AG04449 (cell line): Measurements from ENCODE around the gene RPH3AL.
"Not testable (repeated sequence)": the region's sequence is repeated elsewhere in the genome, so short reads cannot be mapped to it uniquely, and the experiment has no call there.

Experiments
- CTCF ChIA-PET: fragments of 350-600 bp; formaldehyde crosslinking; extraction: SDS; loops from one replicate; lab custom pipeline; 2021; ENCODE audit warnings: antibody characterized with exemption; lab: Yijun Ruan, JAX
- POLR2A ChIA-PET: fragments of 400-600, 350-600 bp; formaldehyde crosslinking; extraction: SDS; loops from one replicate; lab custom pipeline; 2020; ENCODE audit warnings: antibody characterized with exemption, inconsistent platforms; lab: Yijun Ruan, JAX
- DNase-seq: peaks from one replicate; pipeline ENCODE4 v3.0.0-alpha.2; 2010; ENCODE audit warnings: low read depth, low spot score
- H3K4me3 ChIP-seq: 2 replicates; pipeline ENCODE4 v1.5.1; 2011; ENCODE audit warnings: low read depth, mild to moderate bottlenecking, control low read depth, low read length
- CTCF ChIP-seq: IDR thresholded peaks from one replicate; pipeline ENCODE4 v1.5.1; 2011; ENCODE audit warnings: mild to moderate bottlenecking, moderate library complexity, low read length, control low read depth, inconsistent platforms; ENCODE audit not compliant: insufficient read depth; ENCODE audit errors: missing control alignments

Gene RPH3AL

GRCh38 chr17:171871-172270 is 180.7 kb downstream of the RPH3AL start:
- CTCF ChIA-PET = no interaction called here
- no peak overlapping the region for H3K4me3 ChIP-seq
- no peak for TF ChIP-seq CTCF
- no peak for DNase-seq
- POLR2A ChIA-PET = no interaction called here

GRCh38 chr17:170130-170670 is 182.4 kb downstream of the RPH3AL start:
- ChIA-PET CTCF (no interaction called here), POLR2A (no interaction called here)
- no peak for TF ChIP-seq CTCF
- no peak for DNase-seq
- H3K4me3 ChIP-seq = no peak overlapping the region

GRCh38 chr17:168614-169013 is 184.0 kb downstream of the RPH3AL start:
- DNase-seq, CTCF ChIA-PET, H3K4me3 ChIP-seq, POLR2A ChIA-PET: not testable (repeated sequence)

GRCh38 chr17:165939-166338 is 186.7 kb downstream of the RPH3AL start:
- POLR2A ChIA-PET = no interaction called here
- DNase-seq = no peak
- no peak overlapping the region for H3K4me3 ChIP-seq
- CTCF ChIA-PET = interaction anchor here (0.7 to 3.3 kb wide), 7 partner anchors 8 to 574 kb away, joined by 3 to 48 read pairs (median 5); no protein-coding TSS in a partner anchor
- no peak for TF ChIP-seq CTCF

GRCh38 chr17:164303-165235 is 188.0 kb downstream of the RPH3AL start:
- CTCF ChIA-PET = interaction anchor here (0.7 to 3.3 kb wide), 17 partner anchors 9 to 816 kb away, joined by 3 to 48 read pairs (median 3); no protein-coding TSS in a partner anchor
- no peak for DNase-seq

GRCh38 chr17:163514-164098 is 189.0 kb downstream of the RPH3AL start:
- no peak for TF ChIP-seq CTCF
- DNase-seq = no peak
- H3K4me3 ChIP-seq = no peak overlapping the region
- POLR2A ChIA-PET = no interaction called here
- CTCF ChIA-PET = interaction anchor here (0.7 to 3.3 kb wide), 10 partner anchors 8 to 817 kb away, joined by 3 to 48 read pairs (median 4); no protein-coding TSS in a partner anchor

More at GRCh38 chr17:164303-165235, 188.0 kb downstream of the RPH3AL start:
- POLR2A ChIA-PET = no interaction called here
- TF ChIP-seq CTCF = peak; percentile 70
- H3K4me3 ChIP-seq = no peak overlapping the region
